ENCODE results near the gene SLC49A3. TPM values are rescaled to one million over a fixed set of nuclear protein-coding genes. Genes with fewer than 3 reads are reported as not detected.

The SLC49A3 gene
- total RNA-seq, 1 donor from 2014 or later = 2.3 TPM

DNA sequence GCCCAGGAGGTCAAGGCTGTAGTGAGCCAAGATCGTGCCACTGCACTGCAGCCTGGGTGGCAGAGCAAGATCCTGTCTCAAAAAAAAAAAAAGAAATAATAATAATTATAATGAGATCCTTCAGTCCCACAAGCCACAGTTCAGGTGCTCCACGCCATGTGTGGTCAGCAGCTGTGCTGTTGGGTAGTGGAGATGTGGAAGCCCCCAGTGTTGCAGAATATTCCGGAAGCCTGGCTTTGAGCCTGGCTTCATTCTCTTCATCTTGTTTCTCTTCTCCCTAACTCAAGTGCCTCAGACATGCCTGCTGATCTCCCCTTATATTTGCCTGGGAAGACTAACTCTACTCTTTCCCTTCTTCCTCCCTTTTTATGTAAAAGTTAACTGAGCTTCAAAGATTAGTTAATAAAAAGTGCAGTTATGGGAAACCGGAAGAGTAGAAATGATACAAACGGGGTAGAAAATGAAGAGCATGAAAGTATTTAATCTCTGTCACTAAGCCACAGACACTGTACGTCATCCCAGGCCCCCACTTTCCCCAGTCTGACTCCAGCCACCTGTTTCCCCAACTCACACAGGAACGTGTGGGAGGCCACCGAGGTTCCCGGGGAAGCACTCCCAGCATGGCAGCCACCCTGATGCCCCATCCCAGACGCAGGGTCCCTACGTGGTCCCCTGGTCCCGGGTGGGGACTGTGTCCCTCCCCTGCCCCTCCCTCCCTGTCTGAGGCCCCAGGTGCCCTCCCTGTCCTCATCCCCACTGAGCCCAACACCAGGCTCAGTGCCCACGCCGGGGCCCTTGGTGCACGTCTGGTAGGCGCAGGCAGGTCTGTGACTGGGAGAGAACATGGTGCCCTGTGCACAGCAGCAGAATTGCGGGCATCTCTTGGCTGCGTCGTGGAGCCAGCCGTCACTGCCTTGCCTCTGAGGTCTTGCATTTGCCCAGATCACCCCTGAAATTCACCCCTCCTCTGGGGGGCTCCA is 40.7 kb upstream of the SLC49A3 start:
- peaks cover 41% of the 10 kb centered on the region for H3K36me3 Mint-ChIP-seq (ENCODE audit: low read depth)
- H3K4me1 Mint-ChIP-seq = peaks cover 8% of the 10 kb centered on the region
- TF ChIP-seq, protein P1, sequence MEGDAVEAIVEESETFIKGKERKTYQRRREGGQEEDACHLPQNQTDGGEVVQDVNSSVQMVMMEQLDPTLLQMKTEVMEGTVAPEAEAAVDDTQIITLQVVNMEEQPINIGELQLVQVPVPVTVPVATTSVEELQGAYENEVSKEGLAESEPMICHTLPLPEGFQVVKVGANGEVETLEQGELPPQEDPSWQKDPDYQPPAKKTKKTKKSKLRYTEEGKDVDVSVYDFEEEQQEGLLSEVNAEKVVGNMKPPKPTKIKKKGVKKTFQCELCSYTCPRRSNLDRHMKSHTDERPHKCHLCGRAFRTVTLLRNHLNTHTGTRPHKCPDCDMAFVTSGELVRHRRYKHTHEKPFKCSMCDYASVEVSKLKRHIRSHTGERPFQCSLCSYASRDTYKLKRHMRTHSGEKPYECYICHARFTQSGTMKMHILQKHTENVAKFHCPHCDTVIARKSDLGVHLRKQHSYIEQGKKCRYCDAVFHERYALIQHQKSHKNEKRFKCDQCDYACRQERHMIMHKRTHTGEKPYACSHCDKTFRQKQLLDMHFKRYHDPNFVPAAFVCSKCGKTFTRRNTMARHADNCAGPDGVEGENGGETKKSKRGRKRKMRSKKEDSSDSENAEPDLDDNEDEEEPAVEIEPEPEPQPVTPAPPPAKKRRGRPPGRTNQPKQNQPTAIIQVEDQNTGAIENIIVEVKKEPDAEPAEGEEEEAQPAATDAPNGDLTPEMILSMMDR (IDR thresholded peaks at IDR 0.05) = no peak
- H3K4me3 Mint-ChIP-seq = no peak overlapping the region
- CTCF ChIA-PET = no interaction called here
- POLR2A ChIA-PET = no interaction called here
- H3K9me3 Mint-ChIP-seq = no peaks in the 10 kb centered on the region
- ATAC-seq (ENCODE audit: low read depth) = no peak
- H3K27me3 Mint-ChIP-seq = no peaks in the 10 kb centered on the region
- intact Hi-C loops (cut with micrococcal nuclease) = no loop called here
- H3K27ac Mint-ChIP-seq = no peak overlapping the region
- no peak for DNase-seq

- ChIA-PET CTCF (no interaction called here), POLR2A (no interaction called here)
- peaks cover 8% of the 10 kb centered on the region for H3K4me1 Mint-ChIP-seq
- intact Hi-C loops (cut with micrococcal nuclease) = no loop called here
- H3K27ac Mint-ChIP-seq = no peak overlapping the region
- no peaks in the 10 kb centered on the region for H3K27me3 Mint-ChIP-seq
- TF ChIP-seq, protein P1 (IDR thresholded peaks at IDR 0.05) = no peak
- H3K4me3 Mint-ChIP-seq = no peak overlapping the region
- ATAC-seq (ENCODE audit: low read depth) (no peak), DNase-seq (no peak)
- H3K9me3 Mint-ChIP-seq = no peaks in the 10 kb centered on the region
- H3K36me3 Mint-ChIP-seq (ENCODE audit: low read depth) = peaks cover 36% of the 10 kb centered on the region
Measured at GRCh38 chr4:727576-727975, 38.6 kb upstream of the SLC49A3 start.

- ATAC-seq (ENCODE audit: low read depth) = no peak
- DNase-seq = no peak
- no peaks in the 10 kb centered on the region for H3K27me3 Mint-ChIP-seq
- peaks cover 38% of the 10 kb centered on the region for H3K36me3 Mint-ChIP-seq (ENCODE audit: low read depth)
- no peak overlapping the region for H3K27ac Mint-ChIP-seq
- no peaks in the 10 kb centered on the region for H3K9me3 Mint-ChIP-seq
- intact Hi-C loops (cut with micrococcal nuclease) = no loop called here
- no peak overlapping the region for H3K4me3 Mint-ChIP-seq
- ChIA-PET CTCF (no interaction called here), POLR2A (no interaction called here)
- TF ChIP-seq, protein P1 (IDR thresholded peaks at IDR 0.05) = no peak
- peaks cover 8% of the 10 kb centered on the region for H3K4me1 Mint-ChIP-seq
Measured at GRCh38 chr4:726838-727237, 37.9 kb upstream of the SLC49A3 start.

DNA sequence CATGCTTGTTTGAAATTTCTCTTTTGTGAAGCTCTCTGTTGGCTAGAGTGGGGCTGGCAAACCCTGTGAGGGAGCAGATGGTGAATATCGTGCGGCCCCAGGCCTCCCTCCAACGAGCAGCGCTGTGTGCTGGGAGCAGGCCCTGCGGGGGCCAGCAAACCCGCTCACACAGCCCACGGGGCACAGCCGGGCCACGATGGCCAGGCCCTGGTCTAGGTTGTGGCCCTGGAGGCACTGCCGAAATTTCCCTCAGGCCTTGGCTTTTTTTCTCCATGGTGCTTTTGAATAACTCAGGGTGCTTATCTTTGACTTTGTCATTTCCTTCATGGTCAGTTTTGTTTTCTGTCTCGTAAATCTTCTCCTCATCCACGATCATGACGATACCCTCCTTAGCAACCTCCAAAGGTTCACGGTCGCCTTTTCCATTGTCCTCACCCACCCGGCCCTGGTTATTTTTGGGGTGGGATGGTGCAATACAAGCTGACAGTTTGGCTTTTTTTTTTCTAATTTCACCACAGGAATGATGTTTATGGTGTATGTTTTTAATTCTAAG is 37.4 kb upstream of the SLC49A3 start:
- no peaks in the 10 kb centered on the region for H3K9me3 Mint-ChIP-seq
- ChIA-PET POLR2A (no interaction called here), CTCF (no interaction called here)
- TF ChIP-seq, protein P1 (IDR thresholded peaks at IDR 0.05) = no peak
- H3K36me3 Mint-ChIP-seq (ENCODE audit: low read depth) = peaks cover 44% of the 10 kb centered on the region
- no peak overlapping the region for H3K27ac Mint-ChIP-seq
- no peak overlapping the region for H3K4me3 Mint-ChIP-seq
- DNase-seq = no peak
- ATAC-seq (ENCODE audit: low read depth) = no peak
- H3K27me3 Mint-ChIP-seq = no peaks in the 10 kb centered on the region
- intact Hi-C loops (cut with micrococcal nuclease) = no loop called here
- peaks cover 8% of the 10 kb centered on the region for H3K4me1 Mint-ChIP-seq

- ChIA-PET POLR2A (no interaction called here), CTCF (no interaction called here)
- Mint-ChIP-seq H3K27me3 (no peaks in the 10 kb centered on the region), H3K27ac (no peak overlapping the region), H3K4me1 (peaks cover 8% of the 10 kb centered on the region), H3K36me3 (ENCODE audit: low read depth) (peaks cover 46% of the 10 kb centered on the region), H3K4me3 (no peak overlapping the region), H3K9me3 (no peaks in the 10 kb centered on the region)
- no peak for ATAC-seq (ENCODE audit: low read depth)
- intact Hi-C loops (cut with micrococcal nuclease) = no loop called here
- TF ChIP-seq, protein P1 (IDR thresholded peaks at IDR 0.05) = no peak
- DNase-seq = no peak
Measured at GRCh38 chr4:725391-726234, 36.7 kb upstream of the SLC49A3 start.
